ENCODE data around the gene ARHGEF12.

Gene ARHGEF12

DNA sequence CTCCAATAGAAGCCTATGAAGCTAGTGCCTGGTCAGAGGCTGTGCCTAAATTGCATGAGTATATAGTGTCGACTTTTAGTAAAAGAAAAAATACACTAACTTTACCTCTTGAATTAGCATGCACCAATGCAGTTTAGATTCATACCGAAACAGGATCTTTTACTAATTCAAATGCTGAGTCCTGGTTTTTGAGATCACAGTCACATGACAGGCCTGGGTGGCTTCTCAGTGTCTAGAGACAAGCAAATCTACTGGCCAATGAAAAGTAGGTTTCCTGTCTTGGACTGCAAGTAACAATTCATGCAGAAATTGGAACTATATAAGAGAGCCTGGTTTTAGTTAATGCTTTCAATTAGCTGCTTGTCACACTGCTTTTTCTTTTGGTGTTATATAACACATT lies 7.2 kb downstream of the ARHGEF12 start:
- no peak for DNase-seq

DNA sequence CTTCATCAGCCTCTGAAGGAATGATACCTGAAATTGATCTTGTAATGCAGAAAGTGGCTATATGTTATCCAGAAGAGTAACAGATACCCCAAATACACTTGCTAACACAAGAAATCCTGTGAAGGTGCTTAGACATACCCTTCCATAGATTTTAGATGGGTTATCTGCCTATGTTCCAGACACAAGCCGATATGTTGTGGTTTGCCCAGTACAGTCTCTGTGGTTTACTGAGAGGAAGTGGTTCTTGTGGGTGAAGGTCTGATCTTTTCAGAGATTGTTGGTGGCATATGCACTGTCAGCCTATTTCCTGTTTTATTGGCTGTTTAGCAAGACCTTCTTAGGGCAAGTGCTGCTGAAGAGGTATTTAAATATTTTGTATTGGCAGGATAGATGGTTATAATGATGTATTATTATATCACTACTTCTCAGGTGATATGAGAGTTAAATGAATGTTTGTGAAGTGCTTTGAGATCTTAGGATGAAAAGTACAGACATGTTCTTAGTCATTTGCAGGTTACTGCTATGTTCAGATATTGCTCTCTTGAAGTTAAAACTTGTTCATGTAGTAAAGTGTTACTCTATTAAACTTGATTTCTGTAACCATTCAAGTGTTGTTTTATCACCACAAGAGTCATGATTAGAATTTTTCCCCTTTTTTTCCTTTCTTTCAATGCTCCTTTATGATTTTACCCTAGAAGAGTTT lies 8.2 kb downstream of the ARHGEF12 start:
- DNase-seq = peak; percentile 54 to 67

- DNase-seq = no peak
Measured at GRCh38 chr11:120346233-120346632, 10.0 kb downstream of the ARHGEF12 start.

- DNase-seq = no peak
Measured at GRCh38 chr11:120350637-120351036, 14.4 kb downstream of the ARHGEF12 start.

- DNase-seq = no peak
Measured at GRCh38 chr11:120352405-120352804, 16.2 kb downstream of the ARHGEF12 start.

DNA sequence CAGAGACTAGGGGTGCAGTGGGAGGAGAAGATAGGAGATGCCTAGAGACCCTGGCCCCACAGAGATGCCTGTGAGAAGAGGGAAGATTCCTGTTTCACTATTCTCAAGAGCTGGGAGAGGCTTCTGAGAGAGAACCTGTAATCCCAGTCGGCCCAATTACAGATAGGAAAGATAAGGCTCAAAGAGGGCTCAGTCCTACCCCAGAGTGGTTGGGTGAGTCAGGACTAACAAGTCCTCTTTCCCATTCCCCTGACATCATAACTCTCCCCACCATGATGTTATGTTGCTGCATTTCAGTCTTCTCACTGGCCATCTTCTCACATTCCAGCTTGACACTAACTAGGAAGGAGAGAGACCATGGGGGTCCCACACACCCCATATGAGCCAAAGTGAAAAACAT lies 17.9 kb downstream of the ARHGEF12 start:
- no peak for DNase-seq

GRCh38 chr11:120354779-120355178 lies 18.6 kb downstream of the ARHGEF12 start:
- DNase-seq = no peak

DNA sequence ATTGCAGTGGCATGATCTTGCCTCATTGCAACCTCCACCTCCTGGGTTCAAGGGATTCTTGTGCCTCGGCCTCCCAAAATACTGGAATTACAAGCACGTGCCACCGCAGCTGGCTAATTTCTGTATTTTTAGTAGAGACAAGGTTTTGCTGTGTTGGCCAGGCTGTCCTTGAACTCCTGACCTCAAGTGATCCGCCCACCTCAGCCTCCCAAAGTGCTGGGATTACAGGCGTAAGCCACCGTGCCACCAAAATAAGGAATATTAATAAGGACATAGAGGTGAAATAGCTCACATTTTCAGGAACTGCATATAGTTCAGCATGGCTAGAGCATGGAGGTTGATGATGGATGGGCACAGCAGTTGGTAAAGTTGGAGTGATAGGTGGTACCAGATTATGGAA lies 21.4 kb downstream of the ARHGEF12 start:
- no peak for DNase-seq

DNA sequence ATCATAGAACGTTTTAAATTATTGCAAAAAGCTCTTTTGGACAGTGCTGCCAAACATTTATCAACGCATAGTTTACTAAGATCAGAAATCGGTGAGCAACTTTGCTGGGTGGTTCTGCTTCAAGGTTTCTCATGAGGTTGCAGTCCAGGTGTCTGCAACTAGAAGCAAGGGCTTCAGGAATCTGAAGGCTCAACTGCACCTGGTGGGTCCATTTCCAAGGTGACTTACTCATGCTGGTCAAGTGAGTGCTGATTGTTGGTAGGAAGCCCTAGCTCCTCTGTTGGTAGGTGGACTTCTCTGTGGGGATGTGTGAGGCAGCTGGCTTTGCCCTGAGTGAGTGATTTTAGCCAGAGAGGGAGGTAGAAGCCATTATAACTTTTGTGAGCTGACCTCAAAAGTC lies 22.5 kb downstream of the ARHGEF12 start:
- no peak for DNase-seq

- DNase-seq = no peak
Measured at GRCh38 chr11:120363436-120363835, 27.2 kb downstream of the ARHGEF12 start.

DNA sequence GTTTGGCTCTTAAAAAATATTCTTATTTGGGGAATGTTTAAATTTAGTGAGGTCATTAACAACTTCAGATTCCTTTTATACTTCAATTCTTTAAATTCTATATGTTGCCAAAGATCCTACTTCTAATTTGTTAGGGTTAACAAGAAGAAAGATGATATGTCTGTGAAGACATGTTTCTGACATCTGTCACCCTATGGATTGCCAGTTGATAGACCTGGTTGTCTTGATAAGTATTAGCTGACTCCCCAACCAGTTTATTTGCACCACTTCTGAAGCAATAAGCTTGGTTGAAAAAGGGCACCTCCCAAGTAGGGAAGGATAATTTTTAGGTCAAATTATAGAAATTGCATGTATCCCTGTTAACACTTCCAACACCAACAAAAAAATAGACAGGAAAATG lies 29.3 kb downstream of the ARHGEF12 start:
- DNase-seq = no peak

DNA sequence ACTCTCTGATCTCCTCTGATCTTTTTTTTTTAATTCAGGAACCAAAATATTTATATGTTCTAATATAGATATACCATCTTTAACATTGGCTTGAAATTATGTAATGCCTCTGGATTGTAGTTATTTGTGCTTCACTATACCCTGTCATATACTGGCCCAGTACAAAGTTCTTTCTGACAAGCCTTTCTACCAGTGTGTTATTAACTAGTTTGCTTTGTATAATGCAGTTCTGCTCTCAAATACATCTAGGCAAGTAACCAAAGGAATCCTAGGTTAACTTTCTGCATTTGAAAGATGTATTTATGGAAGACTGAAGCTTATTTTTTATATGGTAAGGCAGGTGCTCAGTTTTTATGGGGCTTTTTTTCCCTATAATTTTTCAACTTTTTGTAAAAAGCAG lies 36.1 kb downstream of the ARHGEF12 start:
- no peak for DNase-seq

GRCh38 chr11:120375076-120375475 lies 38.9 kb downstream of the ARHGEF12 start:
- no peak for DNase-seq

DNA sequence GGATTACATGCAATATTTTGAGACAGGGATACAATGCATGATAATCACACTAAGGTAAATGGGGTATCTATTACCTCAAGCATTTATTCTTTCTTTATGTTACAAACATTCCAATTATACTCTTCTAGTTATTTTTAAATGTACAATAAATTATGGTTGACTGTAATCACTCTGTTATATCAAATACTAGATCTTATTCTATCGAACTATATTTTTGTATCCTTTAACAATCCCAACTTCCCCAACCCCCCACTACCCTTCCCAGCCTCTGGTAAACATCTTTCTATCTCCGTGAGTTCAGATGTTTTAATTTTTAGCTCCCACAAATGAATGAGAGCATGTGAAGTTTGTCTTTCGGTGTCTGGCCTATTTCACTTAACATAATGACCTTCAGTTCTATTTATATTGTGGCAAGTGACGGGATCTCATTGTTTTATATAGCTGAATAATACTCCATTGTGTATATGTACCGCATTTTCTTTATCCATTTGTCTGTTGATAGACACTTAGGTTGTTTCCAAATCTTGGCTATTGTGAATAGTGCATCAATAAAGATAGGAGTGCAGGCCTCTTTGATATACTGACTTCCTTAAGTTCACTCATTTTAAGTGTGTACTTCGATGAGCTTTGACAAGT lies 40.5 kb downstream of the ARHGEF12 start:
- no peak for DNase-seq

- no peak for DNase-seq
Measured at GRCh38 chr11:120378474-120378873, 42.3 kb downstream of the ARHGEF12 start.

- DNase-seq = no peak
Measured at GRCh38 chr11:120381401-120381800, 45.2 kb downstream of the ARHGEF12 start.

- DNase-seq = no peak
Measured at GRCh38 chr11:120383518-120384155, 47.4 kb downstream of the ARHGEF12 start.

- no peak for DNase-seq
Measured at GRCh38 chr11:120384476-120384875, 48.3 kb downstream of the ARHGEF12 start.

DNA sequence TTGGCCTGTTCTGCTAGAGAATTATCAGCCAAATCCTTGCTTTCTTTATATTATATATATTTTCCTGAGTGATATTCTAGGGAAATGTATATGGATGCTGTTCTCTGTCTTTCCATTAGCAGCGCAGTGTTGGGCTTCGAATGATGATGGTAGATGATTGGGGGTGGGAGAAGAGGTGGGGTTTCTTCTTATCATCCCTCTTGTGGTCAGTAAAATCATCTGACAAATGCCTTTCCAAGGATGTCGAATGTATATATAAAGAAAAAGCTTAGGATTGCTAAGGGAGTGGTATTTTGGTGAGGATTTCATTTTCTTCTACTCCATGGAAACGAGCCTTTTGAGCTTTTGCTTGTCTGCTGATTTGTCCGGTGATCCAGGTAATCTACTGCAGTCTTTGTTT lies 48.9 kb downstream of the ARHGEF12 start:
- DNase-seq = no peak

- no peak for DNase-seq
Measured at GRCh38 chr11:120385655-120386054, 49.4 kb downstream of the ARHGEF12 start.

GRCh38 chr11:120386318-120386717 lies 50.1 kb downstream of the ARHGEF12 start:
- DNase-seq = no peak

- no peak for DNase-seq
Measured at GRCh38 chr11:120386774-120387371, 50.7 kb downstream of the ARHGEF12 start.

GRCh38 chr11:120388261-120388660 lies 52.0 kb downstream of the ARHGEF12 start:
- DNase-seq = no peak
